H1 (cell line): ENCODE results near the gene TBC1D22A. TPM values are rescaled to one million over a fixed set of nuclear protein-coding genes. Genes with fewer than 3 reads are reported as not detected.

Experiments
- CTCF ChIA-PET: fragments of 300-600 bp; sonication (Branson Sonifier 250); formaldehyde crosslinking; loops from one replicate; lab custom pipeline; 2021; ENCODE audit not compliant: partially characterized antibody; lab: Charles Lee
- POLR2A ChIA-PET: fragments of 300-600 bp; sonication (Branson Sonifier 250); formaldehyde crosslinking; loops from one replicate; lab custom pipeline; 2021; ENCODE audit warnings: inconsistent platforms; ENCODE audit not compliant: partially characterized antibody; lab: Charles Lee
- DNase-seq, 2 experiments: peaks; one replicate each; pipeline versions ENCODE4 v3.0.0 to v3.0.0-alpha.2; 2010 to 2022; ENCODE audit warnings: low spot score in 2 of 2, low read depth in 1 of 2, mixed read lengths in 1 of 2
- FAIRE-seq: peaks from 2 replicates; lab custom pipeline; 2011; peaks lifted over from hg19 to GRCh38; lab: Jason Lieb, UNC
- H2AFZ ChIP-seq: 2 replicates; pipeline ENCODE4 v1.8.1; 2012; ENCODE audit warnings: low read length, inconsistent platforms
- H2AK5ac ChIP-seq: 2 replicates; pipeline ENCODE4 v1.6.1; 2013; ENCODE audit warnings: low read depth, low read length
- H2BK120ac ChIP-seq: replicated peaks from 2 replicates; pipeline ENCODE3; 2013; ENCODE audit warnings: low read depth, low read length, inconsistent platforms
- H2BK12ac ChIP-seq: 2 replicates; pipeline ENCODE4 v1.6.1; 2013; ENCODE audit warnings: low read depth, low read length
- H2BK15ac ChIP-seq: 2 replicates; pipeline ENCODE4 v1.6.1; 2013; ENCODE audit warnings: low read length
- H2BK20ac ChIP-seq: 2 replicates; pipeline ENCODE4 v1.6.1; 2013; ENCODE audit warnings: low read length
- H2BK5ac ChIP-seq: 2 replicates; pipeline ENCODE4 v1.6.1; 2013; ENCODE audit warnings: low read depth, low read length
- H3K14ac ChIP-seq: 2 replicates; pipeline ENCODE4 v1.6.1; 2013; ENCODE audit warnings: inconsistent platforms; ENCODE audit not compliant: insufficient read length
- H3K18ac ChIP-seq: 2 replicates; pipeline ENCODE4 v1.6.1; 2013; ENCODE audit warnings: low read length; ENCODE audit errors: extremely low read depth
- H3K23ac ChIP-seq: 2 replicates; pipeline ENCODE4 v1.6.1; 2013; ENCODE audit warnings: inconsistent platforms; ENCODE audit not compliant: insufficient read length
- H3K23me2 ChIP-seq: 2 replicates; pipeline ENCODE4 v1.6.1; 2013; ENCODE audit warnings: low read depth, low read length
- H3K27ac ChIP-seq: 2 replicates; pipeline ENCODE4 v1.6.1; 2011; ENCODE audit warnings: low read depth, low read length, inconsistent platforms
- H3K27me3 ChIP-seq, 4 experiments: replicated peaks in 1 of 4; 1 replicate in 1 of 4; 2 replicates in 3 of 4; pipeline versions ENCODE4 v1.6.1 to v1.8.1; 2011 to 2013; ENCODE audit warnings: low read length in 3 of 4, mild to moderate bottlenecking in 3 of 4, inconsistent platforms in 2 of 4, mixed read lengths in 2 of 4, moderate library complexity in 1 of 4; ENCODE audit not compliant: control insufficient read depth in 3 of 4, insufficient read depth in 3 of 4; ENCODE audit errors: extremely low read depth in 1 of 4
- H3K36me3 ChIP-seq, 4 experiments: 2 replicates each; pipeline versions ENCODE4 v1.6.1 to v1.8.1; 2011 to 2013; ENCODE audit warnings: mild to moderate bottlenecking in 4 of 4, low read length in 3 of 4, moderate library complexity in 2 of 4, control low read depth in 1 of 4, inconsistent platforms in 1 of 4; ENCODE audit not compliant: insufficient read depth in 4 of 4, control insufficient read depth in 2 of 4
- H3K4ac ChIP-seq: replicated peaks from 2 replicates; pipeline ENCODE3; 2013; ENCODE audit warnings: low read length, low read depth, mixed read lengths, inconsistent platforms; ENCODE audit not compliant: insufficient read length
- H3K4me1 ChIP-seq, 4 experiments: replicated peaks in 1 of 4; 1 replicate in 1 of 4; 2 replicates in 3 of 4; pipeline versions ENCODE4 v1.6.1 to v1.8.1; 2011 to 2013; ENCODE audit warnings: low read length in 3 of 4, inconsistent platforms in 2 of 4, mixed read lengths in 1 of 4; ENCODE audit not compliant: insufficient read depth in 4 of 4, control insufficient read depth in 3 of 4
- H3K4me2 ChIP-seq, 2 experiments: 2 replicates each; pipeline versions ENCODE4 v1.6.1 to v1.8.1; 2011 to 2013; ENCODE audit warnings: low read depth in 2 of 2, low read length in 2 of 2, control low read depth in 1 of 2, inconsistent platforms in 1 of 2, mild to moderate bottlenecking in 1 of 2; ENCODE audit not compliant: insufficient read depth in 1 of 2
- H3K4me3 ChIP-seq, 4 experiments: fragments of 200-600, 300-600 bp in 1 of 4; sonication (generic), shearing (Covaris generic), sonication (Bioruptor Twin) in 1 of 4; 2 replicates each; pipeline versions ENCODE4 v1.5.1 to v1.8.1; 2011 to 2016; ENCODE audit warnings: low read length in 4 of 4, low read depth in 3 of 4, control low read depth in 2 of 4, inconsistent platforms in 2 of 4, mild to moderate bottlenecking in 2 of 4, mixed read lengths in 1 of 4, moderate library complexity in 1 of 4; ENCODE audit not compliant: insufficient read depth in 2 of 4; ENCODE audit errors: extremely low read depth in 1 of 4
- H3K56ac ChIP-seq: replicated peaks from 2 replicates; pipeline ENCODE3; 2013; ENCODE audit warnings: low read depth, mild to moderate bottlenecking, mixed read lengths, low read length, inconsistent platforms; ENCODE audit not compliant: insufficient read length
- H3K79me1 ChIP-seq: 2 replicates; pipeline ENCODE4 v1.6.1; 2013; ENCODE audit warnings: low read depth, low read length, control low read depth
- H3K79me2 ChIP-seq, 2 experiments: 2 replicates each; pipeline versions ENCODE4 v1.6.1 to v1.8.1; 2012 to 2013; ENCODE audit warnings: low read length in 2 of 2, mild to moderate bottlenecking in 2 of 2, inconsistent platforms in 1 of 2; ENCODE audit not compliant: insufficient read depth in 2 of 2, control insufficient read depth in 1 of 2
- H3K9ac ChIP-seq, 4 experiments: replicated peaks in 1 of 4; 1 replicate in 1 of 4; 2 replicates in 3 of 4; pipeline versions ENCODE4 v1.6.1 to v1.8.1; 2011 to 2013; ENCODE audit warnings: low read depth in 3 of 4, low read length in 3 of 4, control low read depth in 2 of 4, mild to moderate bottlenecking in 2 of 4, moderate library complexity in 2 of 4, inconsistent platforms in 1 of 4; ENCODE audit errors: extremely low read depth in 1 of 4
- H3K9me3 ChIP-seq, 2 experiments: 2 replicates each; pipeline versions ENCODE4 v1.6.1 to v1.8.1; 2012 to 2013; ENCODE audit warnings: mild to moderate bottlenecking in 2 of 2, moderate library complexity in 2 of 2, control low read depth in 1 of 2, inconsistent platforms in 1 of 2, low read depth in 1 of 2, low read length in 1 of 2, mixed read lengths in 1 of 2; ENCODE audit not compliant: insufficient read depth in 2 of 2
- H4K20me1 ChIP-seq, 2 experiments: replicated peaks in 1 of 2; 2 replicates each; pipeline versions ENCODE3 to v1.8.1; 2011 to 2013; ENCODE audit warnings: inconsistent platforms in 2 of 2, low read length in 2 of 2, mild to moderate bottlenecking in 1 of 2; ENCODE audit not compliant: insufficient read depth in 2 of 2, control insufficient read depth in 1 of 2
- H4K5ac ChIP-seq: 2 replicates; pipeline ENCODE4 v1.6.1; 2013; ENCODE audit warnings: low read length, low read depth, mixed read lengths, inconsistent platforms; ENCODE audit not compliant: insufficient read length
- H4K8ac ChIP-seq: 2 replicates; pipeline ENCODE4 v1.8.0; 2013; ENCODE audit warnings: mild to moderate bottlenecking, moderate library complexity, low read length, inconsistent platforms; ENCODE audit not compliant: insufficient read depth; ENCODE audit errors: extremely low read depth
- H4K91ac ChIP-seq: replicated peaks from 2 replicates; pipeline ENCODE3; 2013; ENCODE audit warnings: low read length, mixed read lengths, inconsistent platforms; ENCODE audit not compliant: insufficient read length
- ASH2L ChIP-seq: fragments of 200-600, 300-600 bp; sonication (generic); IDR thresholded peaks from one replicate; pipeline ENCODE4 v1.7.1; 2017; ENCODE audit warnings: low read length
- BRCA1 ChIP-seq: IDR thresholded peaks from 2 replicates; pipeline ENCODE4 v1.6.1; 2012; ENCODE audit warnings: low read depth, low read length, improper control_type of control experiment
- CREB1 ChIP-seq: IDR thresholded peaks from 2 replicates; pipeline ENCODE4 v1.6.1; 2012; ENCODE audit warnings: inconsistent platforms
- CTCF ChIP-seq, 3 experiments: IDR thresholded peaks; 1 replicate in 2 of 3; 2 replicates in 1 of 3; pipeline versions ENCODE4 v1.5.1 to v1.6.1; 2011; ENCODE audit warnings: low read length in 3 of 3, mild to moderate bottlenecking in 3 of 3, inconsistent platforms in 2 of 3, low read depth in 1 of 3, moderate library complexity in 1 of 3; ENCODE audit not compliant: insufficient read depth in 1 of 3; ENCODE audit errors: control extremely low read depth in 1 of 3
- POLR2A ChIP-seq, 2 experiments: IDR thresholded peaks; 1 replicate in 1 of 2; 2 replicates in 1 of 2; pipeline ENCODE4 v1.6.1; 2011; ENCODE audit warnings: low read depth in 2 of 2, low read length in 2 of 2, mild to moderate bottlenecking in 2 of 2; ENCODE audit errors: control extremely low read depth in 1 of 2
- RAD21 ChIP-seq, 2 experiments: IDR thresholded peaks in 1 of 2; conservative IDR thresholded peaks in 1 of 2; 2 replicates each; pipeline ENCODE4 v1.6.1; 2011; ENCODE audit warnings: low read depth in 2 of 2, low read length in 2 of 2, improper control_type of control experiment in 1 of 2, inconsistent platforms in 1 of 2, mild to moderate bottlenecking in 1 of 2, moderate library complexity in 1 of 2
- SP2 ChIP-seq: IDR thresholded peaks from 2 replicates; pipeline ENCODE4 v1.6.1; 2012; ENCODE audit warnings: mild to moderate bottlenecking, low read length, inconsistent platforms
- WGBS, 2 experiments: shearing (Covaris generic) in 1 of 2; methylation state at CpG; one replicate each; pipeline versions ENCODE4 v1.1.6 to v1.1.7; 2013 to 2015; ENCODE audit warnings: low lambda C conversion rate in 2 of 2, mixed read lengths in 2 of 2, inconsistent platforms in 1 of 2, low coverage in 1 of 2, missing lambda C conversion rate in 1 of 2; ENCODE audit not compliant: insufficient replicate concordance in 2 of 2, insufficient coverage in 1 of 2, insufficient read length in 1 of 2; ENCODE audit errors: extremely low coverage in 1 of 2, missing lambda C conversion rate in 1 of 2; 5-methylcytosine and 5-hydroxymethylcytosine counted together
- polyA plus RNA-seq, 7 experiments: library from polyadenylated mRNA; depleted of rRNA in 3 of 7; stranded (reverse) in 5 of 7; unstranded in 2 of 7; fragments of >200 nt in 5 of 7; fragments of 200-250 nt in 2 of 7; gene quantifications; 1 replicate in 5 of 7; 2 replicates in 1 of 7; 4 replicates in 1 of 7; pipeline versions ENCODE4 v1.2.1 to v1.2.3, GENCODE V29; 2011 to 2013; ENCODE audit warnings: missing spikeins in 2 of 7, mixed read lengths in 2 of 7
- total RNA-seq: library from RNA; stranded (reverse); fragmentation: NEBNext Ultra II Directional; extraction: Animal tissue kit (Norgen Biotek cat#: 25700); gene quantifications from 2 replicates; pipeline ENCODE4 v1.2.1, GENCODE V29; 2021

Gene TBC1D22A
- total and polyA plus RNA-seq, 2 of the 8 experiments (the other 6 are each of a cell fraction or from before 2014, with no cell fraction given) = 11.9 to 18.4 TPM

- Histone ChIP-seq H3K23me2 (0 out of 2 replicates have a peak, but pooled peaks cover 1% of the 10 kb centered on the region), H3K4me3 (peak overlapping the region in 1 of 4 experiments; percentile 39; a peak in 1 of 8 replicates), H4K8ac (no peak overlapping the region), H2BK120ac (no peak overlapping the region), H2BK5ac (no peak overlapping the region; the same call in 1 of the 2 replicates), H2AK5ac (no peak overlapping the region), H3K79me2 (peaks cover 0 to 7% of the 10 kb centered on the region in 2 experiments; a peak in 1 of 4 replicates), H4K5ac (no peak overlapping the region), H3K14ac (no peak overlapping the region), H3K56ac (no peak overlapping the region), H3K4ac (no peak overlapping the region), H3K36me3 (peaks cover 0 to 3% (median 0%) of the 10 kb centered on the region in 4 experiments; a peak in 1 of 8 replicates), H3K4me1 (peaks cover 0 to 2% (median 0%) of the 10 kb centered on the region in 4 experiments; a peak in 2 of 7 replicates), H4K20me1 (peaks cover 4 to 8% of the 10 kb centered on the region in 2 experiments), H3K18ac (no peak overlapping the region), H3K79me1 (peaks cover 3% of the 10 kb centered on the region; the same call in 1 of the 2 replicates), H2AFZ (no peak overlapping the region), H3K9ac (no peak overlapping the region), H2BK20ac (no peak overlapping the region), H3K9me3 (no peaks in the 10 kb centered on the region), H3K27ac (no peak overlapping the region), H3K27me3 (no peaks in the 10 kb centered on the region), H4K91ac (no peak overlapping the region), H2BK15ac (0 out of 2 replicates have a peak overlapping the region, but pooled peaks have one; percentile 34), H2BK12ac (no peak overlapping the region), H3K23ac (no peak overlapping the region), H3K4me2 (peak overlapping the region in 1 of 2 experiments; percentile 65; a peak in 3 of 4 replicates)
- CTCF ChIA-PET = interaction anchor here (0.6 to 4.0 kb wide), 44 partner anchors 8 to 401 kb away, joined by 3 to 35 read pairs (median 4); partner anchors contain the start of gene TBC1D22A
- FAIRE-seq (no peak), DNase-seq (peak; percentile 51 to 86)
- POLR2A ChIA-PET = interaction anchor here (1.5 kb wide), 1 partner anchor 41 kb away, joined by 6 read pairs; the partner anchor contains the start of gene TBC1D22A
- WGBS, 2 experiments = 20% methylated on average over 26 of the region's 28 CpGs; no CpG with 5 or more reads in 1 of the 2 experiments
- TF ChIP-seq POLR2A (IDR thresholded peaks at IDR 0.05; ENCODE audit: control extremely low read depth in 1 of 2, low read depth in 2 of 2, low read length in 2 of 2) (no peak), SP2 (no peak), RAD21 (IDR thresholded peaks at IDR 0.05 in 1 of 2, conservative IDR thresholded peaks at IDR 0.05 in 1 of 2; ENCODE audit: low read depth in 2 of 2, low read length in 2 of 2) (peak; percentile 42 to 66; a peak in 3 of 4 replicates), CREB1 (peak; percentile 63; the same call in 1 of the 2 replicates), CTCF (IDR thresholded peaks at IDR 0.05; ENCODE audit: control extremely low read depth in 1 of 3, insufficient read depth in 1 of 3, low read depth in 1 of 3, low read length in 3 of 3) (peak; percentile 82 to 99 (median 96)), ASH2L (no peak), BRCA1 (no peak)
Observed at GRCh38 chr22:46803031-46803880, 40.8 kb downstream of the TBC1D22A start.
